HCT116 (cell line): ENCODE measurements around the gene DOK7. TPM values are rescaled to one million over a fixed set of nuclear protein-coding genes. Genes with fewer than 3 reads are reported as not detected.

Experiments used
- ATAC-seq: fragments of 200-7000 bp; cut with Tn5 transposase; 2 replicates; pipeline ENCODE4 v1.9.1; 2020; ENCODE audit warnings: mild to moderate bottlenecking, moderate library complexity
- BruUV-seq: library from RNA; stranded (reverse); fragments of 400-500 nt; replicated peaks from 2 replicates; lab custom pipeline; 2021; lab: Mats Ljungman, UMichigan
- CTCF ChIA-PET: fragments of 300-600 bp; sonication (Branson Sonifier 250); formaldehyde crosslinking; loops from one replicate; lab custom pipeline; 2021; ENCODE audit warnings: antibody characterized with exemption; lab: Charles Lee
- POLR2A ChIA-PET: fragments of 300-600, 350-600 bp; sonication (Branson Sonifier 250); formaldehyde crosslinking; loops from one replicate; lab custom pipeline; 2021; ENCODE audit warnings: antibody characterized with exemption; lab: Charles Lee
- RAD21 ChIA-PET, 2 experiments: fragments of 300-600 bp; sonication (Branson Sonifier 250); formaldehyde crosslinking; loops; one replicate each; lab custom pipeline; 2023; ENCODE audit warnings: low total read pairs in 2 of 2; ENCODE audit not compliant: uncharacterized antibody in 2 of 2, unreplicated experiment in 2 of 2, low non-redundant PET in 1 of 2; lab: Charles Lee
- DNase-seq: peaks from one replicate; pipeline ENCODE4 v3.0.0-alpha.2; 2010; ENCODE audit warnings: low read depth, low spot score
- H2AFZ ChIP-seq: fragments of 200-600 bp; shearing (Covaris generic), sonication (generic); 2 replicates; pipeline ENCODE4 v1.6.1; 2017; ENCODE audit warnings: low read depth, mixed run types, mixed read lengths, antibody characterized with exemption, low read length; ENCODE audit not compliant: poor library complexity, severe bottlenecking
- H3K27ac ChIP-seq: 2 replicates; pipeline ENCODE4 v1.5.1; 2012; ENCODE audit warnings: low read depth, low read length
- H3K27me3 ChIP-seq: fragments of 200-600 bp; sonication (generic); 2 replicates; pipeline ENCODE4 v1.6.1; 2016; ENCODE audit warnings: mixed run types, low read length, mixed read lengths; ENCODE audit not compliant: insufficient read depth
- H3K36me3 ChIP-seq, 2 experiments: fragments of 200-500 bp in 1 of 2; fragments of 200-600 bp in 1 of 2; sonication (Bioruptor generic) in 1 of 2; sonication (generic) in 1 of 2; 2 replicates each; pipeline versions ENCODE4 v1.5.1 to v1.6.1; 2014 to 2016; ENCODE audit warnings: low read length in 2 of 2, inconsistent platforms in 1 of 2, mixed read lengths in 1 of 2, mixed run types in 1 of 2; ENCODE audit not compliant: insufficient read depth in 2 of 2, control insufficient read depth in 1 of 2
- H3K4me1 ChIP-seq, 2 experiments: fragments of 200-600 bp in 1 of 2; sonication (generic) in 1 of 2; 2 replicates each; pipeline versions ENCODE4 v1.5.1 to v1.6.1; 2012 to 2017; ENCODE audit warnings: low read length in 2 of 2, inconsistent platforms in 1 of 2, mild to moderate bottlenecking in 1 of 2, mixed read lengths in 1 of 2, mixed run types in 1 of 2, moderate library complexity in 1 of 2; ENCODE audit not compliant: insufficient read depth in 2 of 2, control insufficient read depth in 1 of 2
- H3K4me2 ChIP-seq: fragments of 200-600 bp; sonication (generic); 2 replicates; pipeline ENCODE4 v1.6.1; 2017; ENCODE audit warnings: mixed run types, low read length, mixed read lengths
- H3K4me3 ChIP-seq, 2 experiments: fragments of 200-600 bp in 1 of 2; sonication (generic) in 1 of 2; replicated peaks in 1 of 2; 2 replicates each; pipeline ENCODE4 v1.5.1; 2011 to 2016; ENCODE audit warnings: low read length in 2 of 2, control low read depth in 1 of 2, low read depth in 1 of 2, mild to moderate bottlenecking in 1 of 2, mixed read lengths in 1 of 2, mixed run types in 1 of 2
- H3K79me2 ChIP-seq: fragments of 200-600 bp; sonication (generic); 2 replicates; pipeline ENCODE4 v1.6.1; 2017; ENCODE audit warnings: mild to moderate bottlenecking, mixed run types, low read length, moderate library complexity, mixed read lengths; ENCODE audit not compliant: insufficient read depth
- H3K9ac ChIP-seq: fragments of 200-600 bp; sonication (generic); 2 replicates; pipeline ENCODE4 v1.6.1; 2016; ENCODE audit warnings: low read length, mixed read lengths
- H3K9me2 ChIP-seq: fragments of 200-600 bp; sonication (generic), shearing (Covaris generic); 2 replicates; pipeline ENCODE4 v1.6.1; 2017; ENCODE audit warnings: mixed run types, mild to moderate bottlenecking, moderate library complexity; ENCODE audit not compliant: insufficient read depth
- H3K9me3 ChIP-seq, 2 experiments: fragments of 200-500 bp in 1 of 2; fragments of 200-600 bp in 1 of 2; sonication (Bioruptor generic) in 1 of 2; sonication (generic) in 1 of 2; 2 replicates each; pipeline ENCODE4 v1.6.1; 2014 to 2017; ENCODE audit warnings: low read length in 2 of 2, mixed read lengths in 2 of 2, inconsistent platforms in 1 of 2, low read depth in 1 of 2, mild to moderate bottlenecking in 1 of 2, mixed run types in 1 of 2, moderate library complexity in 1 of 2; ENCODE audit not compliant: control insufficient read depth in 1 of 2, insufficient read depth in 1 of 2
- H4K20me1 ChIP-seq: fragments of 200-600 bp; sonication (generic), shearing (Covaris generic); 2 replicates; pipeline ENCODE4 v1.6.1; 2017; ENCODE audit warnings: mixed run types, mild to moderate bottlenecking, moderate library complexity; ENCODE audit not compliant: insufficient read depth
- JUND ChIP-seq: IDR thresholded peaks from 2 replicates; pipeline ENCODE4 v1.6.1; 2012
- POLR2AphosphoS5 ChIP-seq: IDR thresholded peaks from 2 replicates; pipeline ENCODE4 v1.6.1; 2011; ENCODE audit warnings: mild to moderate bottlenecking, low read depth, low read length, moderate library complexity
- RAD21 ChIP-seq: IDR thresholded peaks from 2 replicates; pipeline ENCODE4 v1.6.1; 2012; ENCODE audit warnings: low read depth, mild to moderate bottlenecking
- ZFX ChIP-seq: fragments of 450-650 bp; IDR thresholded peaks from 2 replicates; pipeline ENCODE4 v1.6.1; 2017
- ZNF274 ChIP-seq: fragments of 200-500 bp; sonication (Bioruptor generic); IDR thresholded peaks from 2 replicates; pipeline ENCODE4 v1.6.1; 2014; ENCODE audit warnings: mild to moderate bottlenecking, low read depth, low read length, inconsistent platforms
- intact Hi-C: fragments of 100-400 bp; cut with micrococcal nuclease; formaldehyde crosslinking; loops from 2 replicates; pipeline ENCODE4 v1.10.0; 2022
- total RNA-seq: library from RNA; stranded (reverse); gene quantifications from one replicate; pipeline ENCODE4 v1.2.1, GENCODE V29; 2021; ENCODE audit not compliant: unreplicated experiment
- TF ChIP-seq, protein P1 (sequence below): IDR thresholded peaks from 2 replicates; pipeline ENCODE4 v1.6.1; 2012
- TF ChIP-seq, protein P2 (sequence below): IDR thresholded peaks from 2 replicates; pipeline ENCODE4 v1.6.1; 2012; ENCODE audit warnings: low read depth

The DOK7 gene
- total RNA-seq, 1 experiment from 2014 or later = 2.4 TPM

- Histone ChIP-seq H3K9ac (no peak overlapping the region), H3K36me3 (no peaks in the 10 kb centered on the region), H3K79me2 (no peaks in the 10 kb centered on the region), H3K4me1 (peaks cover 25 to 36% of the 10 kb centered on the region in 2 experiments), H3K9me3 (no peaks in the 10 kb centered on the region), H4K20me1 (no peaks in the 10 kb centered on the region), H2AFZ (no peak overlapping the region), H3K27me3 (no peaks in the 10 kb centered on the region), H3K4me2 (no peak overlapping the region), H3K27ac (no peak overlapping the region), H3K4me3 (no peak overlapping the region), H3K9me2 (no peaks in the 10 kb centered on the region)
- ChIA-PET POLR2A (no interaction called here), CTCF (no interaction called here), RAD21 (interaction anchor here in 1 of 2 experiments (1.1 kb wide), 1 partner anchor 89 kb away, joined by 4 read pairs; no protein-coding TSS in a partner anchor)
- DNase-seq (no peak), ATAC-seq (no peak)
- no TSS peak for BruUV-seq
- TF ChIP-seq JUND (no peak), ZFX (no peak), RAD21 (no peak), ZNF274 (no peak), POLR2AphosphoS5 (no peak)
- TF ChIP-seq, protein P1, sequence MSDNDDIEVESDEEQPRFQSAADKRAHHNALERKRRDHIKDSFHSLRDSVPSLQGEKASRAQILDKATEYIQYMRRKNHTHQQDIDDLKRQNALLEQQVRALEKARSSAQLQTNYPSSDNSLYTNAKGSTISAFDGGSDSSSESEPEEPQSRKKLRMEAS = no peak
- TF ChIP-seq, protein P2, sequence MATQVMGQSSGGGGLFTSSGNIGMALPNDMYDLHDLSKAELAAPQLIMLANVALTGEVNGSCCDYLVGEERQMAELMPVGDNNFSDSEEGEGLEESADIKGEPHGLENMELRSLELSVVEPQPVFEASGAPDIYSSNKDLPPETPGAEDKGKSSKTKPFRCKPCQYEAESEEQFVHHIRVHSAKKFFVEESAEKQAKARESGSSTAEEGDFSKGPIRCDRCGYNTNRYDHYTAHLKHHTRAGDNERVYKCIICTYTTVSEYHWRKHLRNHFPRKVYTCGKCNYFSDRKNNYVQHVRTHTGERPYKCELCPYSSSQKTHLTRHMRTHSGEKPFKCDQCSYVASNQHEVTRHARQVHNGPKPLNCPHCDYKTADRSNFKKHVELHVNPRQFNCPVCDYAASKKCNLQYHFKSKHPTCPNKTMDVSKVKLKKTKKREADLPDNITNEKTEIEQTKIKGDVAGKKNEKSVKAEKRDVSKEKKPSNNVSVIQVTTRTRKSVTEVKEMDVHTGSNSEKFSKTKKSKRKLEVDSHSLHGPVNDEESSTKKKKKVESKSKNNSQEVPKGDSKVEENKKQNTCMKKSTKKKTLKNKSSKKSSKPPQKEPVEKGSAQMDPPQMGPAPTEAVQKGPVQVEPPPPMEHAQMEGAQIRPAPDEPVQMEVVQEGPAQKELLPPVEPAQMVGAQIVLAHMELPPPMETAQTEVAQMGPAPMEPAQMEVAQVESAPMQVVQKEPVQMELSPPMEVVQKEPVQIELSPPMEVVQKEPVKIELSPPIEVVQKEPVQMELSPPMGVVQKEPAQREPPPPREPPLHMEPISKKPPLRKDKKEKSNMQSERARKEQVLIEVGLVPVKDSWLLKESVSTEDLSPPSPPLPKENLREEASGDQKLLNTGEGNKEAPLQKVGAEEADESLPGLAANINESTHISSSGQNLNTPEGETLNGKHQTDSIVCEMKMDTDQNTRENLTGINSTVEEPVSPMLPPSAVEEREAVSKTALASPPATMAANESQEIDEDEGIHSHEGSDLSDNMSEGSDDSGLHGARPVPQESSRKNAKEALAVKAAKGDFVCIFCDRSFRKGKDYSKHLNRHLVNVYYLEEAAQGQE = no peak
- intact Hi-C loops = no loop called here
These were observed 27.5 kb upstream of the DOK7 start for GRCh38 chr4:3435686-3435956.
